ENCODE data around the gene MRPS18A. TPM values are rescaled to one million over a fixed set of nuclear protein-coding genes. Genes with fewer than 3 reads are reported as not detected.
A peak's percentile ranks its signal among the peaks of the same experiment; 100 is the strongest.

The MRPS18A gene
- total and polyA plus RNA-seq, 3 donors from 2014 or later = 37.5 to 63.0 (median 48.6) TPM

DNA sequence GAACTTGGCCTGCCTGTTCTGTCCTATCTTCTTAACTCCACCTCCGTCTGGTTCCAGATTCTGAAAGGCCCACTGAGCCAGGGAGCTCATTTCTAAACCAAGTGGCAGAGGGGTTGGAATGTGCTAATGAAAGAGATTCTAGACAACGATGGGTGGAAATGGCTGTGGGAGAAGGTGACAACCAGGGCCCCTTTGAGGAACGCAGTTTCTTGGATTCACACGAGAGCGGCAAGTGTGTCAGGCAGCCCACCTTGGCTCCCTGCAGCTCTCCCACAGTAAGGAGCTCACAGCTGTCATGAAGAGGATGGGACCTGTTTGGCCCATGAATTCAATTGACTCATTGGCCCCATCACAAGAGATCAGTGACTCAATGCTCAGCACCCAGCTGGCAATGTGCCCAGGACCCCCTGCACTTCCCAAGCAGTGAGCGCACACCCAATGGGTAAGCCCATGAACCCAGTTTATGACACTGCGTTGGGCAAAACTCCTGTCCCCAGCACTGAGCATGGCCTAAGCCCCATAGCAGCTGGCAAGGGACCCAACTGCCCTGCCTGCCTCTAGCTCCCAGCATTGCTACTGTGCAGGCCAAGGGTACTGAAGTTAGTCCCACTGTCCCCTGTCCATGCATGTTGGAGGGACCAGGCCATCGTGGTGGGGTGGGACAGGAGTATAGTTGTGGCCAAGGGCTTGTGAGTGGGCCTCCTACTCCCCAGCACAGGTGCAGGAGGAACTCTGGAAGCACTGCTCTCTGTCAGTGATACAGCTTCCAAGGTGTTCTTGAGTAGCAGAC, 16.4 kb downstream of the MRPS18A start:
- H3K36me3 ChIP-seq (ENCODE audit: low read depth, missing control alignments) = no peaks in the 10 kb centered on the region

DNA sequence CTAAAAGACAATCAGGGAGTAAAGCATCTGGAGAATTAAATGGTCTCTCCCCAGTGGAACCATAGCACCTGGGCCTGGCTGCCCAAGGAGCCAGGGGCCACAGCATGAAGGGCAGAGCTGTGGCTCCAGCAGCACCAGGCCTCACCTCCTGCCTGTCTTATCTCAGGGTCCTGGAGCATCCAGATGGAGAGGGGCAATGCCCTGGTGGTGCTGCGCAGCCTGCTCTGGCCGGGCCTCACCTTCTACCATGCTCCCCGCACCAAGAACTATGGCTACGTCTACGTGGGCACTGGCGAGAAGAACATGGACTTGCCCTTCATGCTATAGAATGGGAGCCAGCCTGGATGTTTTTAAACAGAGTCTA, 17.0 kb downstream of the MRPS18A start:
- Histone ChIP-seq H3K4me3 (no peak overlapping the region), H3K36me3 (ENCODE audit: low read depth, missing control alignments) (no peaks in the 10 kb centered on the region), H3K27ac (no peak overlapping the region), H3K9me3 (no peaks in the 10 kb centered on the region), H3K27me3 (no peaks in the 10 kb centered on the region), H3K4me1 (peaks cover 36% of the 10 kb centered on the region)
- intact Hi-C loops (cut with DNase I; ENCODE audit: low total_unique reads) = no loop called here
- 95 to 96% methylated on average over 5 to 6 of the region's 6 CpGs for WGBS, 2 donors
- TF ChIP-seq, protein P1, sequence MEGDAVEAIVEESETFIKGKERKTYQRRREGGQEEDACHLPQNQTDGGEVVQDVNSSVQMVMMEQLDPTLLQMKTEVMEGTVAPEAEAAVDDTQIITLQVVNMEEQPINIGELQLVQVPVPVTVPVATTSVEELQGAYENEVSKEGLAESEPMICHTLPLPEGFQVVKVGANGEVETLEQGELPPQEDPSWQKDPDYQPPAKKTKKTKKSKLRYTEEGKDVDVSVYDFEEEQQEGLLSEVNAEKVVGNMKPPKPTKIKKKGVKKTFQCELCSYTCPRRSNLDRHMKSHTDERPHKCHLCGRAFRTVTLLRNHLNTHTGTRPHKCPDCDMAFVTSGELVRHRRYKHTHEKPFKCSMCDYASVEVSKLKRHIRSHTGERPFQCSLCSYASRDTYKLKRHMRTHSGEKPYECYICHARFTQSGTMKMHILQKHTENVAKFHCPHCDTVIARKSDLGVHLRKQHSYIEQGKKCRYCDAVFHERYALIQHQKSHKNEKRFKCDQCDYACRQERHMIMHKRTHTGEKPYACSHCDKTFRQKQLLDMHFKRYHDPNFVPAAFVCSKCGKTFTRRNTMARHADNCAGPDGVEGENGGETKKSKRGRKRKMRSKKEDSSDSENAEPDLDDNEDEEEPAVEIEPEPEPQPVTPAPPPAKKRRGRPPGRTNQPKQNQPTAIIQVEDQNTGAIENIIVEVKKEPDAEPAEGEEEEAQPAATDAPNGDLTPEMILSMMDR (IDR thresholded peaks at IDR 0.05) = no peak
- no peak for TF ChIP-seq POLR2A (IDR thresholded peaks at IDR 0.05)
- DNase-seq = no peak

More for the DNA sequence above, 16.4 kb downstream of the MRPS18A start:
- 87 to 94% methylated on average over 5 to 8 of the region's 8 CpGs for WGBS, 2 donors
- Histone ChIP-seq H3K27me3 (no peaks in the 10 kb centered on the region), H3K4me1 (peaks cover 36% of the 10 kb centered on the region), H3K9me3 (no peaks in the 10 kb centered on the region), H3K27ac (no peak overlapping the region), H3K4me3 (no peak overlapping the region)
- intact Hi-C loops (cut with DNase I; ENCODE audit: low total_unique reads) = no loop called here
- no peak for DNase-seq
- TF ChIP-seq, protein P1 (IDR thresholded peaks at IDR 0.05) = no peak
- TF ChIP-seq POLR2A (IDR thresholded peaks at IDR 0.05) = no peak

DNA sequence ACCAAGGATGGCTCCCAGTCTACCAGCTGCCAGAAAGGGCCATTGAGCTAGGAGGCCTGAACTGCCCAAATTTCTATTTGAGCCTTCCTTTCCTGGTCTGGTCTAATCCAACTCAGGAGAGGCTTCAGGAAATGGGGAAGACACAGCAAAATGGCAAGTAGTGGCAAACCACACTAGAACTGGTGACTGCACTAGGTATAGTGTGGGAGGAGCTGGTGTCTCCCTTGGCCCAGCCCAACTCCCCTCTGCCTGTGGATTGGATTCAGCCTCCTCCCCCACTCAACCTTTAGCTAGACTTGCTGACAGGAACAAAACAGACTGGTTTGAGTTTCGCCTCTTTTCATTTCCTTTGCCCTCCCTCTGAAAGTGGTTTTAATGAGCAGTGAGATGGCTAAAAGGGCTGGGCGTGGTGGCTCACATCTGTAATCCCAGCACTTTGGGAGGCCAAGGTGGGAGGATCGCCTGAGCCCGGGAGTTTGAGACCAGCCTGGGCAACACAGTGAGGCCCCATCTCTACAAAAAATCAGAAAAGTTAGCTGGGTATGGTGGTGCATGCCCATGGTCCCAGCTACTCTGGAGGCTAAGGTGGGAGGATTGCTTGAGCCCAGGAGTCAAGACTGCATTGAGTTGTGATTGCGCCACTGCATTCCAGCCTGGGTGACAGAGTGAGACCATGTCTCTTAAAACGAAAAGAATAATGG, 17.5 kb downstream of the MRPS18A start:
- intact Hi-C loops (cut with DNase I; ENCODE audit: low total_unique reads) = loop anchor here (10.0 kb wide), 2 partner anchors 95 to 405 kb away; no protein-coding TSS in a partner anchor
- Histone ChIP-seq H3K36me3 (ENCODE audit: low read depth, missing control alignments) (no peaks in the 10 kb centered on the region), H3K27me3 (no peaks in the 10 kb centered on the region), H3K4me1 (peaks cover 36% of the 10 kb centered on the region), H3K27ac (no peak overlapping the region), H3K4me3 (no peak overlapping the region), H3K9me3 (no peaks in the 10 kb centered on the region)
- 87 to 93% methylated on average over 6 of the region's 6 CpGs for WGBS, 2 donors
- no peak for DNase-seq
- TF ChIP-seq, protein P1 (IDR thresholded peaks at IDR 0.05) = no peak
- TF ChIP-seq POLR2A (IDR thresholded peaks at IDR 0.05) = no peak

DNA sequence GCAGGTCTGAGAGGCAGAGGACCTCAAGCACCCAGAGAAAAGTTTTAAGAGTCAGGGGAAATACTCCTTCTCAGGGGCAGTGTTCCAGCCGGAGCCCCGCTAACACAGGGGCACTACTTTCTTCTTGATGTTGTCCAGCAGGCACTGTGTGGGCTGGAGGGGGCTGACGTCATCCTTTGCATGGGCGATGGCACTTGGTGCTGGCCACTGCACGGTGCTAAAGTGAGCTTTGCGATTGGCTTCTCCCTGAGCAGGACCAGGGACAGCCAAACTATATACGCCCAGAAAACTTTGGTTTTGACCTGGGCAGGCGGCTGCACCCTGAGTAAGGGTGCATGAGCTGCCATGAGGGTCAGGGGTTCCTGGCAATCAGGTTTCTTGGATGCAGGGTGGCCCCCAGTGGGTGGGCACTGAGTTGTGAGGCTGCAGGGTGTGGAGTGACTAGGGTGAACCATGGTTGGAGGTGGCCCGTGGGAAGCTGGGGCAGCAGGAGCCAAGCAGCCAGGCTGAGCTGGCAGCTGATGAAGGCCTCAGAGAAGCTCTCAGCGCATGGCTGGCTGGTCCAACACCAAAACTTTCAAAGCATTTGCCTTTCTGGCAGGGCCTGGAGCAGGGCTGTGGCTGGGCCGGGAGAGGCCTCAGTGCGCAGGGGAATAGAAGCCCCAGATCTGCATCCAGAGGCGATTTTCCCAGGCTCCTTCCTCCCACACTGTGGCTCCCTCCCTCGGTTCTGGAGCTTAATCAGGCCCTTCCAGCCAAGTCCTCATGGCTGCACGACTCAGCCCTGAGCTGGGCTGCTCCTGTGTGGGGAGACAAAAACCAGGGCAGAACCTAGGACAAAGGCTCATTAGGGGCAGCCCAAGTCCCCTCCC, 18.3 kb downstream of the MRPS18A start:
- DNase-seq = peak; percentile 72
- Histone ChIP-seq H3K27ac (peak overlapping the region in 1 of 2 donors; percentile 20), H3K27me3 (no peaks in the 10 kb centered on the region), H3K4me1 (peaks cover 36% of the 10 kb centered on the region), H3K36me3 (ENCODE audit: low read depth, missing control alignments) (no peaks in the 10 kb centered on the region), H3K9me3 (no peaks in the 10 kb centered on the region), H3K4me3 (no peak overlapping the region)
- intact Hi-C loops (cut with DNase I; ENCODE audit: low total_unique reads) = loop anchor here (10.0 kb wide), 2 partner anchors 96 to 406 kb away; no protein-coding TSS in a partner anchor
- TF ChIP-seq, protein P1 (IDR thresholded peaks at IDR 0.05) = no peak
- TF ChIP-seq POLR2A (IDR thresholded peaks at IDR 0.05) = no peak
- WGBS, 2 donors = 29 to 79% methylated on average over 9 to 13 of the region's 15 CpGs

All from testis (tissue), 3 donors.